Measurements from ENCODE around the gene ELL2.

ELL2 gene

DNA sequence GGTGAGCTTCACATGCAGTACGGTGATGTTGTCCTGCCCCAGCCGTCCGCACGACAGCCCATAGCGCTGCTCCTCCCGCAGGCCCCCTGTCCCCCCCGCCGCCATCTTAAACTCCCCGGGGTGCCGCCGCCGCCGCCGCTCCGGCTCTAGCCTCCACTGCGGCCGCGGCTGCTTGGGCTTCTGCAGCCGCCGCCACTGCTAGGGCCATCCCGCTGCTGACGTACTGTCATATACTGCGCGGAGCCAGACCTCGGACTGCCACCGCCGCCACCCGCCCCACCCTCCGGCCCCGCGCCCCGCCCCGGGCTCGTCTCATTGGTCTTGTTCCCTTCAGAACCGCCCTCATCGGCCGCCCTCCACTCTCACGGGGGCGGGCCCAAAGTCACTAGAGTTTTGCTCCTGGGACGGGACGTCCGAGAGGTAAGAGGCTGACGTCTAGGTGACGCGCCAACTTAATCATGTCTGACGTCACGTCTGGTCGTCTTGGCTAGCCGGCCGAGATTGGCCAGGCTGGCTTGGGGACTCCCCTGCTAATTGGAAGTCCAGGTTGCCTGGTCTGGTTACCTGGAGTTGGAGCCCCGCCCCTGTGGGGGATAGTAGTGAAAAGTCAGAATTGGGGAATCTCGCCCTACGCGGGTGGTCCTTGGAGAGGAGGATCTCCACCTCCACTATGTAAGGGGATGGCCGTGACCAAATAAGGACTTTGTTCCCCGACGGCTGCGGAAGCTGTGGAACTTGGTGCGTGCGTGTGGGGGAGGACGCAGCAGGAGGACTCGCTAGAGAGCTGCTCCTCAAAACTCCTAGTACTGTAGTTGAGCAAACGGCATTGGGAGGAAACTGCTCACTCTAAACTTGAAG lies at the start of gene ELL2:
Gene ELL2, minus strand, starts transcription at position 235 of the 858 bp plus-strand sequence. Its CDS starts 130 bp downstream, at position 105.
- peak; percentile 98 to 99 for DNase-seq

DNA sequence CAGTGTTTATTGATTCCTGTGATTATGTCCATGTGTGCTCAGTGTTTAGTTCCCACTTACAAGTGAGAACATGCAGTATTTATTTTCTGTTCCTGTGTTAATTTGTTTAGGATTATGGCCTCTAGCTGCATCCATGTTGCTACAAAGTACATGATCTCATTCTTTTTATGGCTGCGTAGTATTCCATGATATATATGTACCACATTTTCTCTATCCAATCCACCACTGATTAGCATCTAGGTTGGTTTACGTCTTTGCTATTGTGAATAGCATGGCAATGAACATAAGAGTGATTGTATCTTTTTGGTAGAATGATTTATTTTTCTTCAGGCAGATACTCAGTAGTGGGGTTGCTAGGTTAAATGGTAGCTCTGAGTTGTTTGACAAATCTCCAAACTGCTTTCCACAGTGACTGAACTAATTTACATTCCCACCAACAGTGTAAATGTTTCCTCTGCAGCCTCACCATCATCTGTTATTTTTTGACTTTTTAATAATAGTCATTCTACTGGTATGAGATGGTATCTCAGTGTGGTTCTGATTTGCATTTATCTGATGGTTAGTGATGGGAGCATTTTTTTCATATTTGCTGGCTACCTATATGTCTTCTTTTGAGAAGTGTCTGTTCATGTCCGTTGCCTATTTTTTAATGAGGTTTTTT lies 47.5 kb upstream of the ELL2 start:
- DNase-seq, result no peak

DNA sequence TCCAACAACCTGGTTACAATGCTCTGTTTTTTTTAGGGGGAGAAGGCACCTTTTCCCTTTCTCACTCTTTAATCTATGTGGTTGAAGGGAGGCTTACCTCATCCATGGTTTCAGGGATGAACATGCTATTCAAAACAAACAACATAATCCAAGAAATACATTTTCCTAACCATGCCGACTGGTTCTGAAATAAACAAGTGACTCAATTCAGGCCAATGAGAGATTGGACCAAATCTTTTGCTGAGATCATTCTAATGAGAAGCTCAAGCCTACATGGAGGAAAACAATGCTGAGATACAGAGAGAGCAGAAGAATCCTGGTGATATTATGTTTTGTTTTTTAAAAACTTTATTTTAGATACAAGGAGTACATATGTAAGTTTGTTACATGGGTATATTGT lies 46.8 kb upstream of the ELL2 start:
- no peak for DNase-seq

DNA sequence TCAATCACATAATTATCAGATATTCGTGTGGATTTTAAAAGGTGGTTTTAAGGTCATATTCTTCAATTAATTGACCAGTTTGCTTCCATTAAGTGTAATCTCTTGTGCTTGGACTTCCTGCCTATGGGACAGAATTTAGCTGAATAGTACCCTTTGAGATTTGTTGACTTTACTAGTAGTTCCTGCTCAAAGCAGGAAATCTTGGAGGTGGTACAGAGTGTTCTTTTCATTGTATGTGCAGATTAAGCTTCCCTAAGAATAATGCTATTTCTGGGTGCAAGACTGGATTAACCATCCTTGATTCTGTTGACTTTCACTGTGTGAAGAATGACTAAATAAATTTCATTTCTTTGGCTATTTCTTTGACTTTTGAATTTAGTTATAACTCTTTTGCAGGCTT lies 45.4 kb upstream of the ELL2 start:
- no peak for DNase-seq

DNA sequence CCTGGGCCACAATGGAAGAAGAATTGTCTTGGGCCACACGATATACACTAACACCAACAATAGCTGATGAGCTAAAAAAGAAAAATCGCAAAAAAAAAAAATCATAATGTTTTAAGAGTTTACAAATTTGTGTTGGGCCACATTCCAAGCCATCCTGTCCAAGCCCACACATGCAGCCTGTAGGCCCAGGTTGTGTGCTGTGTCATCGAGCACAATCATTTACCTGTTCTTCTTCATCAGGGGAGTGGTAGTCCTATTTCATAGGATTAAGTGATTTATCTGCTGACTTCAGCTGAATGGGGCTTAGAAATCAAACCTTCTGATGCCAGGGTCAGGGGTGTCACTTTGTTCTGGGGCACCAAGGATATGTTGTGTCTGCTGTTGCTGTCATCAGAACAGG lies 44.6 kb upstream of the ELL2 start:
- no peak for DNase-seq

DNA sequence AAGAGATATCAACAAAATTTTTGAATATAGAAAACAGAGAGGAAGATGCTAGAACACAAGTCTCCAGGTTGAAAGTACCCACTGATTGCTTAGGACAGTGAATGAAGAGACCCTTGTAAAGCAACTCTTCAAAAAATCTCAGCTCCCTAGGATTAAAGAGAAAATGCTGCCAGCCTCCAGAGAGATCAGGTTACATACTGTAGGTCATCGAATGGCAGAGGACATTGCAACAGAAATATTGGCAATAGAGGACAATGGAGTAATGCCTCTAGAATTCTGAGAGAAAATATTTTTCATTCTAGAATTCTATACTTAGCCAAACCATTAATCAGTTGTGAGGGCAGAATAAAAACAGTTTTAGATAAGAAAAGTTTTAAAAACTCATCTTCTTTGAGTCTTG lies 43.1 kb upstream of the ELL2 start:
- DNase-seq, result no peak

DNA sequence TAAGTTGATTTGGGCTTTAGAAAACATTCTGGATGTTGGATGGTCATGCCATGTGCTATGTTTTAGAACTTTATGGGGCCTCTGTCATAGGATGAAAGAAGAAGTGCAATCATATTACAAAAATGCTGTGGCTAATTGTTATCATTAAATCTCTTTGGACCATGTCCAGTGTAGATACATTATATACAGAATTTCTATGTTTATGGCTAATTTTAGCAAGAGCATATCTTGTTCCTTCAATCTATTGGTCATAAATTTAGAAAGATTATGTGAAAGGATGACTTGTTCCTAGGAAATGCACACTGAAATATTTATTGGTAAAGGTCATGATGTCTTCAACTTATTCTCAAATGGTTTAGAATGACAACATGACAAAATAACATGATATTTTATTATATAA lies 42.4 kb upstream of the ELL2 start:
- DNase-seq, result no peak

DNA sequence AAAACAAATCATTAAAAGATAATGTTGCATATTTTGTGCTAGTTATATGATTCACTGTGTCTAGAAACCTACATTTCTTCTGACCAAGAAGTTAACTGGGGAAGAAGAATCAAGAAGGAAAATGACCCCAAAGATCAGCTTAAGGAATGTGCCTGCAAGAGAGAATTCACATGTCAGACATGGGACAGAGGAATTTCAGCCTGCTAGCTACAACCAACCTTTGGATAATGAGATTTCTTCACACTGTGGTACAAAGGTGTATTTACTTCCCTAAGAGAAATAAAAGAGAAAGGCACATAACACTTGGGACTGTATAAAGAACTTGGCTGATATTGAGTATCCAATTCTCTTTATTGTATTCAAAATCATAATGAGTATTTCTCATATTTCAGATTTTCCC lies 39.6 kb upstream of the ELL2 start:
- no peak for DNase-seq

DNA sequence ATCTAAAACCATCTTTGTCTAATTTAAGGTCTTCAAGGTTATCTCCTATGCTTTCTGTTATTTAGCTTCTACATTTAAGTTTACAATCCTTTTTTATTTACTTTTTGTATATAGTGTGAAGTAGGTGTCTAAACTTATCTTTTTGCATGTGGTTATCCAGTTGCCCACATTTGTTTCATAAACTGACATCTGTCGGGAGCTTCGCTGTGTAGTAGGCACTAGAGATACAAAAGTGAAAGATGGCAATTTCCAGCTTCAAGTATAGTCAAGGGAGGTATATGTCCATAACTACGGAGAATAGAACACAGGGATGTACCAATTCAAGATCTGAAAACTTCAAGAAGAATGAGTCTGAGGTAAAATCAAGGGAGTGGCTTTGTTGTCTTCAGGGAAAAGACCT lies 38.7 kb upstream of the ELL2 start:
- no peak for DNase-seq

DNA sequence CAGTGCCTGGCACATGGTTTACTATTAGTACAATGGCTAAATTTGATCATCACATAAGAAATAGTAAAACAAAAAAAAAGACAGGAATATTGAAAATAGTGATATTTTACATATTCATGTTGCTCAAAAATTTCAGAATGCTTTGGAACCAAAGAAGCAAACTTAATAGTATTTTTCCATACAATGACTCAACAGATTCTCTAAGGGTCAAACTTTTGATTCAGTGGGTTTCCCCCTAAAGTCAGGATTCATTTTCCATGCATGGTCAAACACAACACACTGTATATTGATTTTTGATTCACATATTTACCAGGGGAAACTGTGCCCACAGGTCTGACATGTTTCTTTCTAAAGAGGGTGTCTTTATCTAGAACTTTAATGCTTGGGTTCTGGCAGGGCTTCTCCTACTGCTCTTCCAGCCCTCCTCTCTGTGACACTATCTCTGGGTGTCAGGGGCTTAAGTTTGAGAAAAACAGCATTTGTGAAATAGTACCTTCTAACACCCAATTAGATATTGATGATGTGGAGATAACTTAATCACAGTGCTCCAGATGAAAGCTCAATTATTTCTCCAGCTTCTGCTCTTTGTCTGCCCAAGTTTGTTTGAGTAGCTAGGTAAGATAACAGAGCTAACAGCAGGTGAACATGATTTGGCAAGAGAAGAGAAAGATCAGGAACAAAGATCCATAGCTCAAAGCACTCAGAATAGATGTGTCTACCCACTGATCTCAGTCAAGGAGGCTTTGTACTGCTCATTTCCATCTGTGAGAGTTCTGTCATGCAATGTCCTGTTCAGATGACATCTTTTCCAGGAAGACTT lies 35.5 kb upstream of the ELL2 start:
- DNase-seq, result no peak

DNA sequence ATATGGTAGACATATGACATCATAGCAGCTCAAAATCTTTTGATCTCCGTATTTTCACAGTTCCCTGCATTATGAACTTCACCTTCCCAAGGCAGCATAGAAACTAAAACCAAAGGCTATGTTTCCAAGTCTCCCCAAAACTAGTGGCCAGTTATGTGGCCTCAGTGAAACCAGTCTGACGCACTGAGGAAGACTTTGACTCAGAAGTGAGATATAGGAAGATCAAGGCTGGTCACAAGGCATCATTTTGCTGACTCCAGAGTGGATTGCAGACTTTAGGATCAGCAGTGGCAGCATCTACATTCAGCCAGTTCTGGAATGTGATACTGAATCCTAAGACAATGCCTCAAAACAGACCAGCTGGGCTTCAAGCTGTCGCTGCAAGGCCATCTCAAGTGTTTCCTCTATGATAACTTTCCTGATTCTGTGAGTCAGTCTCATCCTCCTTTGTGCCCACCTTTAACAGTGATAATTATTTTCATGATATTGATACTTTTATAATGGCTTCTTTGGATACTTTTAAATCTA lies 34.4 kb upstream of the ELL2 start:
- DNase-seq, result no peak

DNA sequence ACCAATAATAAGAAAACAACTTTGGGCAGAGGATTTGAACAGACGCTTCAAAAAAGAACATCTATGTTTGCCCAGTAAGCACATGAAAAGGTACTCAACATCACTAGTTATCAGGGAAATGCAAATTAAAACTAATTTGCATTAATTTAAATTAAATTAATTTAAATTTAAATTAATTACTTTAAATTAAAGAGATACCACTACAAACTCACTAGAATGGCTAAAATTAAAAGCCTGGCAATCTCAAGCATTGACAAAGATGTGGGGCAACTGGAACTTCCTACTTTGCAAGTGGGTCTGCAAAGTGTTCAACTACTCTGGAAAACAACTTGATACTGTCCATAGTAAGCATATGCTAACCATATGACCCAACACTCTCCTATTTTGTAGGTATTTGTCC lies 32.1 kb upstream of the ELL2 start:
- DNase-seq, result no peak

DNA sequence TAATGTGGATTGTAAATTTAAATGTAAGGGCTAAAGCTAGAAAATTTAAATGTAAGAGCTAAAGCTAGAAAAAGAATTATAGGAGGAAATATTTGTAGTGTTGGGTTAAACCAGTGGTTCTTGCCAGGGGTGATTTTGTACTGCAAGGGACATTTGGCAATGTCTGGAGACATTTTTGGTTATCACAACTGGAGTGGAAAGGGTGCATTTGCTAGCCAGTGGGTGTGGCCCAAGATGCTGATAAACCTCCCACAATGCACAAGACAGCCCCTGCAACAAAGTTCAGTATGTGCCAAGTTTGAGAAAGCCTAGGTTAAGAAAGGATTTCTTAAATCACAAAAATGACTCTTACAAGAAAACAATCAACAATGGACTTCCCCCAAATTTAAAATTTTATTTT lies 31.6 kb upstream of the ELL2 start:
- no peak for DNase-seq

DNA sequence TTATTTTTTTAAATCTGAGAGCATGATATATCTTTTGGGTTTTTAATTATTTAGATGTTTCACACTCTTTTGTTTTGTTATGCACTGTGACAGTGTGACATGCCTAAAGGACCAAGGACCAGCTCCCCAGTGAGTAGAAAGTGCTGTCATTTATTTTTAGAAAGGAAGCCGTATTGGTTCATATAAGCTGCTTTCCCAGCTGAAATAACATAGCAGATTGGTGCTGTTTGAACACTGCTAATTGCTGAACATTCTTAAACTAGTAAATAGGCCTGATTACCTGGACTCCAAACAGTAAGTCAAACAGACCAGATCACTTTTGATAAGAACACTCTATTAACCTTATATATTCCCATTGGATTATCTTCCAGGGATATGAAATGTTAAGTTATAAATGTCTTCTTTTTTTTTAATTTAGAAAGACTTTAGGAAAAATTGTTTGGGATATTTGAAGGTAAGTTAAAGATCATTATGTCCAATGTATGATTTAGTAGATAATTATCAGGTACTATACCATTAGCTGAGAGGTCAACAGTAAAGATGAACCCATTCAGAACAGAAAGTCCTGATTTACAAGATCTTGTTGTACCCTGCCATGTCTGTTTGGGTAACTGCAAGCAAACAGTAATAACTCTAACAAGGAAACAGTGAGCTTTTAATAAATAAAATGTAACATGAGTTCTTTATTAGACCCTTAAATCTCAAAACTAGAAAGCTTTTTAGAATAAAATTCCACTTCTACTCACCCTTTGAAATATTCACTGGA lies 27.8 kb upstream of the ELL2 start:
- no peak for DNase-seq

DNA sequence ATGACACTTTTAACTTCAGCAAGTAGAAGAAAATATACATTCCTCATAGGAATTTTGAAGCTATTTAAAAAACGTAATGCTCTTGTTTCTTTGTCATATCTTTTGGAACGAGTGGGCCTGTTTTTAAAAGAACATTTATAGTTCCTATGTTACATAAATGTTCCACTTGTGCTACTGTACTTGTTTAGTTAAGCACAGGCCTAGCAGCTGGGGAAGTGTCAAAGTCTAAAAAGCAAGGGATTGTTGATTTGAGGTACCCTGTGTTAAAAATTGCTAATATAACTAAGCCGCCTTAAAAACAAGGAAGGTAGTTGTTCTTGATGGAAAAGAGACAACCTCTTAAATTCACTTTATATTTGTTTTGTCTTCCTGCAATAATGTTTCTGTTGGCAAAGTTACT lies 27.2 kb upstream of the ELL2 start:
- DNase-seq, result no peak

DNA sequence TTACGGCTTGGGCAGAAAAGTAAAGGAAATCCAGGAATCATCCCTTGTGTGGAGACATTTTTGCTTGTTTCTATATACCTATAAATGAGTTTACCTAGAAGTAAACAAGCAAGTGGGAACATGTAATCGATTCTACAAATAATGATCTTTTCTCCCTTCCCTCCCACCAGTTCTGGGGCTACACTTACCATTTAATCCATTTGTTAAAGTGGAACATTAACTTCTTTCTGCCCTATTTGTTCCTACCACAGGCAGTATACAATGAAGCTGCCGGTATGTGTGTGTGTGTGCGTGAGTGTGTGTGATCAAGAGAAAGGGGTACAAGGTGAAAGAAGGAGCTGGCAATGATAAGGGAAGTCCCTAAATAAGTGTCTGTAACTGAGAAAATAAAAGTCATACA lies 26.4 kb upstream of the ELL2 start:
- no peak for DNase-seq

DNA sequence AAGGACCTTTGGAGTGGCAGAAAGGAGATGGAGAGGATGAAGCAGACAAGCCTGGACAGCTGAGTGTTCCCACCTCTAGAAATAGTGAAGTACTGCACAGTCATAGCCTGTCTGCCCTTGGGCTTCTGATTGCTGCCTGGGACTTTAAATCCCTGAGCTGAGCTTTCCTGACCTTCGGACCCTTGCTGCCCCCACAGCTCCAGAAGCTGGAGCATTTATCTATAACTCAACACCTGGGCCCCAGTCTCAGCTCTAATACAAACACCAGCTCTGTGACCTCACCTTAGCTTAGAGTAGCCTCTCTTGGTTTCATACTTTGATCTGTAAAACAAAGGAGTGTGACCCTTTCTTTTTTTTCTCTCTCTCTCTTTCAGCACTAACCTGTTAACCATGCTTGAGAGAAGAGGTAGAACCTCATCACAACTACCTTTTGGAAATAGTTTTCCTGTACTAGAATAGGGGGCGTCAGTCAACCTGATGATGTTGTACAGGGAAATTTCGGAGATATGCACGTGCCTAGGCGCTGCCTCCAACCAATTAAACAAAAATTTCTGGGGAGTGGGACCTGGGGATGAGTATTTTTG lies 25.4 kb upstream of the ELL2 start:
- no peak for DNase-seq

DNA sequence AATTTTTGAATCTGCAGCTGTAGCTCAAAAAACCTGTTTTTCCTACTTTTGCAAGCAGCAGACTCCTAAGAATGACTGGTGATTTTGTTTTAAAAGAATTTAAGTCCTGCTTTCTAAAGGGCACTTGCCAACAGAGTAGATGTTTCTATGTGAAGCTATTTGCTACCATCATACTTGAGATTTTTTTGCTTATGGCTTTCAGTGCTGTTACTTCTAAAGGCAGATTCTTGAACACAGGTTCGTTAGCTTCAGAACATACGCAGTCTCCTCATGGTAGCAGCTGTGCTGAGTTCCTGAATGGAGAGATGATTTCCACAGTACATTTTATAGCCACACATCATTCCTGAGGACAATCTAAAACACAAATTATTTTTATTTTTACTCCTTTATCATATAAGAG lies 24.4 kb upstream of the ELL2 start:
- DNase-seq, result no peak

DNA sequence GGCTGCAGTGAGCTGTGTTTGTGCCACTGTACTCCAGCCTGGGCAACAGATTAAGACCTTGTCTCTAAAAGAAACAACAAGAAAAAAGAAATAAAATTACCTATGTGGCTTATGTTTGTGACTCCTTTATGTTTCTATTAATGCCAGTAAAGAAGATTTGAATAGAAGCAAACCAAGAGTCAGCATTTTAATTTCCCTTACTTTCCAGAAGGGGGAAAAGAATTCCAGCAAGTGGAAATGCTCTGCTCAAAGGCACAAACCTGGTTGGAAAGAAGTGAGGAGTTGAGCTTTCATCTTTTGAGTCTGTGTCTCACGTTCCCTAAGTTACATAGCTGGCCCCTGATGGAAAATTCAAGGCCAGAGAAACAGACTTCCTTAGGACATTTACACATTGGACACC lies 23.6 kb upstream of the ELL2 start:
- DNase-seq, result no peak

DNA sequence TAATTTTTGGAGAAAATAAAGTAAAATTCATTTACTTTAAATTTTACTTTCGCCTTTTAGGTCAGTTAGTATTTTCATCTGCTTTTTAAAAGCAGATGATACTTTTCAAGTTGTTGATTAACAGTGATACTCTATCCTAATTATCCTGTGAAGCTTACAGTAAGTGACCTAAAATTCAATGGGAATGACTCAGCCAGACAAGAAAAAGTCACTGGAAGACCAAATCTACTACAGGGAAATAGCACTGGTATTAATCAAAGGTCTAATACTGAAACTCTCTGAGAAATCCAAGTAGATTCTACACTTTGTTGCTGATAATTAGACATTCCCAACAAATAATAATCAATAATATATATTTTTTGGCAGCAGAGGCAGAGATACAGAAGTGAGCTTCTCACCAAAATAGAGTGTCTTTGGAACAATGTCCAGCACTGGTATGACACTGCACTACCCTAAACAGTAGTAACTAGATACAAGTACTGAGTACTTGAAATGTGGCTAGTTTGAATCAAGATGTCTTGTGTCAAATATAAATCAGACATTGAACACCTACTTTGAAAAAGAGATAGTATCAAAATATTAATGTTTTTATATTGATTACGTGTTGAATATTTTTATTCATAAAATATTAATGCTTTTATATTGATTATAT lies 22.8 kb upstream of the ELL2 start:
- no peak for DNase-seq

DNA sequence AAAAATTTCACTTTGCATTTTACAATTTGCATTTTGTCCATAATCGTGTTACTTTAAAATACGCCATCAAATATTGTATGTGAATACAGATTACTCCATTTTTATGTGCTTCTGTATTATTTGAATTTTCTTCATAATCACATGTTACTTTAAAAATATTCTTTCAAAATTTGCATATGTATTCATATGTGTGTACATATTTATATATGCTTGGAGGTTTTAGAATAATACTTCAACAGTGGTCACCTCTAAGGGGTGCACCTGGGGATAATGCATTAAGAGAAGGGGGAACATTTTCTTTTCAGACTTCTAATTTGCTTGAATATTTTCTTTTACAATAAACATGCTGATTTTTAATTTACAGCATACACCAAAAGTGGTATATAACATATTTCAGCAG lies 21.9 kb upstream of the ELL2 start:
- no peak for DNase-seq

DNA sequence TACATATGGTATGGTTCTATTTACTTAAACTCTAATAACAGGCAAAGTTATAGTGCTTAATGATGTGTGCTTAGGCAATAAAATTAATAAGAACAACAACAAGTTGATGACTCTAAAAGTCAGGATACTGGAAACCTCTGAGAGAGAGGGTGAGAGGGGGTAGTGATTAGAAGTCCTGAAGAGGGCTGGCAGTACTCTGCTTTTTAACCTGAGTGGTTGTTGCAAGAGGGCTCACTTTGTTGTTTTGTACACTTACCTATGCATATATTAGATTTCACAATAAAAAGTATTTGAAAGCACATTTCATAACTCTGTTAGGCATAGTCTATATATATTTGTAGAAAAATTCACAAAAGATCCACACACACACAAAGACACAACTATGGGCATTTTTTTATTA lies 21.4 kb upstream of the ELL2 start:
- no peak for DNase-seq

Data from CD4-positive, alpha-beta T cell treated with Interferon alpha-2 for 1 hour (primary cell).